ENCODE results near the gene RAP1GAP. TPM values are rescaled to one million over a fixed set of nuclear protein-coding genes. Genes with fewer than 3 reads are reported as not detected.
A peak's percentile ranks its signal among the peaks of the same experiment; 100 is the strongest.

Gene RAP1GAP
- under 1 TPM in 3 of 4 donors, not detected in 1; 0.36 to 0.74 (median 0.38) TPM for total RNA-seq

- DNase-seq (ENCODE audit: low spot score), result no peak
- peak; percentile 15 for ATAC-seq (ENCODE audit: low FRiP score)
- no peak for TF ChIP-seq CTCF (IDR thresholded peaks at IDR 0.05)
These were observed at the start of gene RAP1GAP for GRCh38 chr1:21669258-21670058. Gene RAP1GAP (minus strand): TSS chr1:21669357. CDS start chr1:21620032, 49,325 bp downstream.

GRCh38 chr1:21716169-21716568 is 47.0 kb upstream of the RAP1GAP start:
- no peak for TF ChIP-seq CTCF (IDR thresholded peaks at IDR 0.05)
- no peak for DNase-seq (ENCODE audit: low spot score)
- no peak for ATAC-seq (ENCODE audit: low FRiP score)

GRCh38 chr1:21707891-21708290 is 38.7 kb upstream of the RAP1GAP start:
- TF ChIP-seq CTCF (IDR thresholded peaks at IDR 0.05), result no peak
- ATAC-seq (ENCODE audit: low FRiP score), result no peak
- DNase-seq (ENCODE audit: low spot score), result no peak

GRCh38 chr1:21707086-21707840 is 38.1 kb upstream of the RAP1GAP start:
- DNase-seq (ENCODE audit: low spot score) (no peak), ATAC-seq (ENCODE audit: low FRiP score) (no peak)
- no peak for TF ChIP-seq CTCF (IDR thresholded peaks at IDR 0.05)

GRCh38 chr1:21706151-21706835 is 37.1 kb upstream of the RAP1GAP start:
- no peak for TF ChIP-seq CTCF (IDR thresholded peaks at IDR 0.05)
- no peak for ATAC-seq (ENCODE audit: low FRiP score)
- DNase-seq (ENCODE audit: low spot score), result no peak

- no peak for DNase-seq (ENCODE audit: low spot score)
These were observed 36.3 kb upstream of the RAP1GAP start for GRCh38 chr1:21705303-21705980.

More at GRCh38 chr1:21705303-21705980, 36.3 kb upstream of the RAP1GAP start:
- no peak for ATAC-seq (ENCODE audit: low FRiP score)
- no peak for TF ChIP-seq CTCF (IDR thresholded peaks at IDR 0.05)

Measured in omental fat pad (tissue), 4 donors.